HCT116 (cell line): Measurements from ENCODE around the gene VTN.

Source experiments
- CEBPB ChIP-seq: IDR thresholded peaks from 2 replicates; pipeline ENCODE4 v1.6.1; 2012; ENCODE audit warnings: low read depth
- POLR2A ChIP-seq: IDR thresholded peaks from 2 replicates; pipeline ENCODE4 v1.7.0; 2011; ENCODE audit warnings: borderline replicate concordance; ENCODE audit not compliant: insufficient read depth, insufficient read length; ENCODE audit errors: extremely low read depth
- TCF7L2 ChIP-seq: IDR thresholded peaks from 2 replicates; pipeline ENCODE4 v1.7.0; 2011; ENCODE audit warnings: borderline replicate concordance, inconsistent platforms; ENCODE audit not compliant: insufficient read depth, insufficient read length; ENCODE audit errors: extremely low read depth
- TF ChIP-seq, protein P1 (sequence below), 3 experiments: fragments of 200-600 bp in 1 of 3; sonication (generic) in 1 of 3; IDR thresholded peaks in 2 of 3; conservative IDR thresholded peaks in 1 of 3; 2 replicates each; pipeline ENCODE4 v1.5.1; 2012 to 2017; ENCODE audit warnings: low read depth in 2 of 3, low read length in 2 of 3, antibody characterized with exemption in 1 of 3, borderline replicate concordance in 1 of 3, control low read depth in 1 of 3, mild to moderate bottlenecking in 1 of 3, mixed read lengths in 1 of 3, mixed run types in 1 of 3, moderate library complexity in 1 of 3; ENCODE audit not compliant: insufficient read depth in 1 of 3

DNA sequence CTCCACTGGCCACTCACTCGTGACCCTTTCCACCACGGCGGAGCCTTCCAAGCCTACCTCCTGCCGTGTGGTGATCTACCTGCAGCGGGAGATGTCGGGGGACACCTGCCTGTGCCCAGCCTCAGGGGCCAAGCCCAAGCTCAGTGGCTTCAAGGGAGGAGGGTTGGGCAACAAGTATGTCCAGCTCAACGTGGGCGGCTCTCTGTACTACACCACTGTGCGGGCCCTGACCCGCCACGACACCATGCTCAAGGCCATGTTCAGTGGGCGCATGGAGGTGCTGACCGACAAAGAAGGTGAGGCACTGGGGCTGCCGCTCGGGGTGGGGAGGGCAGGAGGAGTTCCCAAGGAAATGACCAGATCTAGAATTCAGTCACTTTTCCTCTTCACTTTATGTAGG lies 30.7 kb downstream of the VTN start:
- no peak for TF ChIP-seq TCF7L2
- TF ChIP-seq, protein P1, sequence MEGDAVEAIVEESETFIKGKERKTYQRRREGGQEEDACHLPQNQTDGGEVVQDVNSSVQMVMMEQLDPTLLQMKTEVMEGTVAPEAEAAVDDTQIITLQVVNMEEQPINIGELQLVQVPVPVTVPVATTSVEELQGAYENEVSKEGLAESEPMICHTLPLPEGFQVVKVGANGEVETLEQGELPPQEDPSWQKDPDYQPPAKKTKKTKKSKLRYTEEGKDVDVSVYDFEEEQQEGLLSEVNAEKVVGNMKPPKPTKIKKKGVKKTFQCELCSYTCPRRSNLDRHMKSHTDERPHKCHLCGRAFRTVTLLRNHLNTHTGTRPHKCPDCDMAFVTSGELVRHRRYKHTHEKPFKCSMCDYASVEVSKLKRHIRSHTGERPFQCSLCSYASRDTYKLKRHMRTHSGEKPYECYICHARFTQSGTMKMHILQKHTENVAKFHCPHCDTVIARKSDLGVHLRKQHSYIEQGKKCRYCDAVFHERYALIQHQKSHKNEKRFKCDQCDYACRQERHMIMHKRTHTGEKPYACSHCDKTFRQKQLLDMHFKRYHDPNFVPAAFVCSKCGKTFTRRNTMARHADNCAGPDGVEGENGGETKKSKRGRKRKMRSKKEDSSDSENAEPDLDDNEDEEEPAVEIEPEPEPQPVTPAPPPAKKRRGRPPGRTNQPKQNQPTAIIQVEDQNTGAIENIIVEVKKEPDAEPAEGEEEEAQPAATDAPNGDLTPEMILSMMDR (IDR thresholded peaks at IDR 0.05 in 2 of 3, conservative IDR thresholded peaks at IDR 0.05 in 1 of 3; ENCODE audit: borderline replicate concordance in 1 of 3, insufficient read depth in 1 of 3, low read depth in 2 of 3, low read length in 2 of 3): no peak
- TF ChIP-seq CEBPB: no peak
- TF ChIP-seq POLR2A: no peak
